Inferior parietal cortex (tissue), 1 donor: ENCODE measurements around the gene FLYWCH1.
A peak's percentile ranks its signal among the peaks of the same experiment; 100 is the strongest.

Experiments
- DNase-seq: peaks from one replicate; pipeline ENCODE4 v3.0.0-alpha.2; 2016; ENCODE audit errors: extremely low spot score

FLYWCH1 gene

GRCh38 chr16:2911638-2912329 is at the start of gene FLYWCH1:
Gene FLYWCH1 (plus strand): TSS chr16:2911931. CDS start chr16:2929686, 17,755 bp downstream.
- DNase-seq: peak; percentile 96

GRCh38 chr16:2865651-2866050 is 46.1 kb upstream of the FLYWCH1 start:
- no peak for DNase-seq

GRCh38 chr16:2866431-2866830 is 45.3 kb upstream of the FLYWCH1 start:
- no peak for DNase-seq

GRCh38 chr16:2867661-2867986 is 44.1 kb upstream of the FLYWCH1 start:
- DNase-seq: no peak

- DNase-seq: peak; percentile 92
Measured at GRCh38 chr16:2867987-2868789, 43.5 kb upstream of the FLYWCH1 start.

- no peak for DNase-seq
Measured at GRCh38 chr16:2871926-2872325, 39.8 kb upstream of the FLYWCH1 start.

GRCh38 chr16:2874032-2874911 is 37.5 kb upstream of the FLYWCH1 start:
- no peak for DNase-seq

GRCh38 chr16:2874912-2875362 is 36.8 kb upstream of the FLYWCH1 start:
- peak; percentile 76 for DNase-seq

GRCh38 chr16:2879854-2880508 is 31.8 kb upstream of the FLYWCH1 start:
- no peak for DNase-seq

- DNase-seq: no peak
Measured at GRCh38 chr16:2881783-2882649, 29.7 kb upstream of the FLYWCH1 start.

- peak; percentile 95 for DNase-seq
Measured at GRCh38 chr16:2882650-2883457, 28.9 kb upstream of the FLYWCH1 start, which contains the start of gene FLYWCH2. Gene FLYWCH2 (plus strand): TSS chr16:2883215. CDS start chr16:2896450, 13,235 bp downstream.

GRCh38 chr16:2883458-2883908 is 28.2 kb upstream of the FLYWCH1 start:
- no peak for DNase-seq

GRCh38 chr16:2884041-2884451 is 27.7 kb upstream of the FLYWCH1 start:
- DNase-seq: no peak

GRCh38 chr16:2894231-2894630 is 17.5 kb upstream of the FLYWCH1 start:
- no peak for DNase-seq

GRCh38 chr16:2895813-2896212 is 15.9 kb upstream of the FLYWCH1 start:
- DNase-seq: no peak

- DNase-seq: no peak
Measured at GRCh38 chr16:2896480-2897010, 15.2 kb upstream of the FLYWCH1 start.

- DNase-seq: no peak
Measured at GRCh38 chr16:2897110-2897509, 14.6 kb upstream of the FLYWCH1 start.

- no peak for DNase-seq
Measured at GRCh38 chr16:2898831-2899563, 12.7 kb upstream of the FLYWCH1 start.
